GM12892 (cell line): ENCODE data around the gene ELMOD3. TPM values are rescaled to one million over a fixed set of nuclear protein-coding genes. Genes with fewer than 3 reads are reported as not detected.
"Not testable (repeated sequence)": the region's sequence is repeated elsewhere in the genome, so short reads cannot be mapped to it uniquely, and the experiment has no call there.

Source experiments
- DNase-seq: peaks from one replicate; pipeline ENCODE4 v3.0.0; 2011; ENCODE audit not compliant: insufficient read length
- FAIRE-seq: peaks from 2 replicates; lab custom pipeline; 2011; peaks lifted over from hg19 to GRCh38; lab: Jason Lieb, UNC
- POLR2A ChIP-seq: IDR thresholded peaks from 2 replicates; pipeline ENCODE4 v1.6.1; 2011; ENCODE audit warnings: low read depth, low read length, control low read depth
- POLR2AphosphoS5 ChIP-seq: IDR thresholded peaks from 2 replicates; pipeline ENCODE4 v1.6.1; 2011; ENCODE audit warnings: low read depth, low read length, control low read depth
- TAF1 ChIP-seq: IDR thresholded peaks from 2 replicates; pipeline ENCODE4 v1.6.1; 2011; ENCODE audit warnings: low read depth, mild to moderate bottlenecking, control low read depth, low read length, borderline replicate concordance
- polyA plus RNA-seq: library from polyadenylated mRNA; unstranded; fragments of >200 nt; gene quantifications from one replicate; pipeline ENCODE4 v1.2.1, GENCODE V29; 2012; ENCODE audit warnings: missing spikeins, inconsistent platforms; ENCODE audit not compliant: missing spikeins

Gene ELMOD3
- polyA plus RNA-seq, result 11.5 TPM

DNA sequence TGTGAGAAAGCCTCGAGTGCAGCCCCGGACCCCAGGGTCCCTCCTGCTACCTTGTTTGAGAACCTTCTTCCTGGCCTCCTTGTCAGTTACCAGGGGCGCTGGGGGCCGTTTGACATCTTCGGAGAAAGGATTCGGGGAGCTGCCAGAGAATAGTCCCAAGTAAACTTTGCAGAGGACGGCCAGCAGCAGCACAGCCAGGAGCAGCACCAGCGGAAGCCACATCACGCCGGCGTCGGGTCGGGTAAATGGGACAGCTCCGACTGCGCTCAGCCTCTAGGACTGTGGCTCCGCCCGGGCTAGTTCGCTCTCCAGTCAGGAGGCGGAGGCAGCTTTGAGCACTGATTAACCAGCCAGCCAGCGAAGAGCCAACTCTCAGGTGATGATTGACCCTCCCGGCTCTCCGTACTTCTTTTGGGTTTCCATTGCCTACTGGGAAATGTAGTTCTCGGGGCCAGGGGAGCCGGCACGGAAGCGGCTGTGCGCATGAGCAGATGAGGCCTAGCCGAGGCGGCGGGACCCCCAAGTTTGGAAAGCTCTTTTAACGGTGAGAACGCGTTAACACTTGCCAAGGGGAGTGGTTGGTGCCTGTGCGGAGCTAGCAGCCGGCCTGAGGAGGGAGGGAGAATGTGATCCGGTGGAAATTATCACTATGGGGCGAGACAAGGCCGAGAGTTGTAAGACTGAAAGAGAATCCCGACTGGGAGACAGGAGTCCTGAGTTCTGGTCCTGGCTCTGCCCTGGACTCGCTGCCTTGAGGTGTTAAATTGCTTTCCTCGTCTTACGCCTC is at the start of gene ELMOD3, which contains the start of gene RETSAT:
Gene ELMOD3, plus strand, starts transcription at position 484 of the 787 bp plus-strand sequence. CDS start 2,430 bp downstream, outside the sequence.
Gene RETSAT, minus strand, starts transcription at position 243 of the 787 bp plus-strand sequence. Its CDS starts 21 bp downstream, at position 222.
- peak; percentile 93 for DNase-seq
- peak; percentile 98 for FAIRE-seq
- TF ChIP-seq TAF1 (peak; percentile 98), POLR2A (peak; percentile 99), POLR2AphosphoS5 (peak; percentile 99)

DNA sequence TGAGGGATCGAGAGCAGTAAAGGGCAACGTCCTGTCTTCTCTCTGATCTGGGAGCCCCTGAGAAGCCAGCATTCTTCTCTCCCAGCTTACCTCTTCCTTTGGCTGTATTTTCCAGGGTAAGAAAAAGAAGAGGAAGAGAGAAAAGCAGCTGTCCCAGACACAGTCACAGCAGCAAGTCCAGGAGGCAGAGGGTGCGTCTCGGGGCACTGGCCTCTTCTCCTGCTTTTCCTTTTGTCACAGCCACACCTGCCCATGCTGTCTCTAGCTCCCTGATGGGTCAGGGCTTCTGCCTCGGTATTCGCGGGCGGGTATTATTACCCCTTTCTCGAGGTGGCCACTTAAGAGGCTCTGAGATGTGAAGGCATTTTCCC is 47.1 kb upstream of the ELMOD3 start:
- FAIRE-seq (no peak), DNase-seq (no peak)
- TF ChIP-seq POLR2AphosphoS5 (no peak), POLR2A (no peak), TAF1 (no peak)

- DNase-seq (no peak), FAIRE-seq (no peak)
- TF ChIP-seq TAF1 (no peak), POLR2AphosphoS5 (no peak), POLR2A (no peak)
Measured at GRCh38 chr2:85308201-85308600, 46.4 kb upstream of the ELMOD3 start.

GRCh38 chr2:85308896-85309555 is 45.5 kb upstream of the ELMOD3 start:
- TF ChIP-seq POLR2AphosphoS5 (no peak), TAF1 (no peak), POLR2A (no peak)
- FAIRE-seq (no peak), DNase-seq (no peak)

DNA sequence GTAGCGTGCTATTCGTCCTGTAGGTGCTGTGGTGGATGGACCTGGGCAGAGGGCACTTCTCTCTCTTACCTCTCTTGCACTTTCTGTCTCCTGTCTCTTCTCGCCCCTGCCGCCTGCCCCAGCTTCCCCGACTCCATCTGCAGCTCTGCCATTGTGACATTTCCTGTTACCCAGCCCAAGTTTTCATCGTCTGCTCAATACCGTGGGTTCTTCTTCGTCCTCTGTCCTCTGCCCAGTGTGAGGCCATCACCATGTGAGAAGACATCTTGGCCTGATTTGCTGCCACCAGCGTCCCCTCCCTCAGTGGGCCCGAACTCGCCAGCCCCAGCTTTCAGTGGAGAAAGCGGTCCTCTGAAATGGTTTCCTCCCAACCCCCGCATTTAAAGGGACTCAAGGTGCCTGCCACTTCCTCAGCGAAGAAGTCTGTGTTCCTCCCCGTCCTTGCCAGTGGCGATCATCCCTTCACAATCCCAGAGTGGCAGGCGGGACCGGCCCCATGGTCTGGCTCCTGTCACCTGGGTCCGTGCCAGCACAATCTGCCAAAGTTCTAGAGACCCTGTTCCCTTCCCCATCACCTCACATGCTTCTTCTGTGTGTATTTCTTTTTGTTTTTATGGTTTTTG is 44.8 kb upstream of the ELMOD3 start:
- no peak for TF ChIP-seq POLR2AphosphoS5
- TF ChIP-seq TAF1, result no peak
- TF ChIP-seq POLR2A, result no peak
- FAIRE-seq (no peak), DNase-seq (no peak)

- DNase-seq (no peak), FAIRE-seq (no peak)
- no peak for TF ChIP-seq POLR2AphosphoS5
Measured at GRCh38 chr2:85310330-85310729, 44.2 kb upstream of the ELMOD3 start.

- DNase-seq, result no peak
- TF ChIP-seq TAF1 (no peak), POLR2A (no peak), POLR2AphosphoS5 (no peak)
- no peak for FAIRE-seq
Measured at GRCh38 chr2:85312404-85312803, 42.2 kb upstream of the ELMOD3 start.

DNA sequence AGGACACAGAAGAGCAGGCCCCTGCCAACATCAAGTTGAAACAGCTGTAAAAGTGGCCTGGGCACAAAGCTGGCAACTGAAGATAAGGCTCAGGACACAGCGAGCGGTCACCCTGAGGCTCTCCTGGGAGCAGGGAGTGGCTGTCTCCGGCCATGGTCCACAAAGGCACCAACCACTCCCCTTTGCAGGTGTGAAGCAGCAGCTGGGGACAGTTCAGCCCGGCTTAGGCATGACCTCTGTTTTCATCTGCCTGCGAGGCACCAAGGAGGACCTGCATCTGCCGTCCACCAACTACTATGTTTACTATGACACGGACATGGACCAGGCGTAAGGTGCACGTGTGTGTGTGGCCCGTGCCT is 39.7 kb upstream of the ELMOD3 start:
- no peak for TF ChIP-seq TAF1
- peak; percentile 14; the same call in 1 of the 2 replicates for TF ChIP-seq POLR2A
- no peak for DNase-seq
- FAIRE-seq, result no peak

DNA sequence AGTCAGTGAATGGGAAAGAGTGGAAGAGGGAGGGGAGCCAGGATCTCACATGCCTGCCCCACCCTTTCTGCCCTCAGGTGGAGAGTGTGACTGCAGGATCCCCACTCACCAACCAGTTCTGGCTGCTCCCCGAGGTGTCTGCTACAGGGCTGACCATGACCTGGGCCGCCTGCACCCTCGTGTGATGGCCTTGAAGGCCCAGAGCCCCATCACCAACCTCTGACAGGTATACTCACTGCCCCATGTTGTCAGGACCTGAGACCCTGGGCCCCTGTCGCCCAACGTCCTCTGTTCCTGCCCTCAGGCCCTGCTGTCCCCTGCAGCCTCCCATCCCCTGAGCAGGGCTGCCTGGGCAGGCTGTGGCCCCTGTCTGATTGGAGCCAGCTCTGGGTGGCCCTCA is 38.6 kb upstream of the ELMOD3 start:
- not testable (repeated sequence) for DNase-seq, FAIRE-seq
- 0 out of 2 replicates have a peak, but pooled peaks have one; percentile 26 for TF ChIP-seq POLR2A

DNA sequence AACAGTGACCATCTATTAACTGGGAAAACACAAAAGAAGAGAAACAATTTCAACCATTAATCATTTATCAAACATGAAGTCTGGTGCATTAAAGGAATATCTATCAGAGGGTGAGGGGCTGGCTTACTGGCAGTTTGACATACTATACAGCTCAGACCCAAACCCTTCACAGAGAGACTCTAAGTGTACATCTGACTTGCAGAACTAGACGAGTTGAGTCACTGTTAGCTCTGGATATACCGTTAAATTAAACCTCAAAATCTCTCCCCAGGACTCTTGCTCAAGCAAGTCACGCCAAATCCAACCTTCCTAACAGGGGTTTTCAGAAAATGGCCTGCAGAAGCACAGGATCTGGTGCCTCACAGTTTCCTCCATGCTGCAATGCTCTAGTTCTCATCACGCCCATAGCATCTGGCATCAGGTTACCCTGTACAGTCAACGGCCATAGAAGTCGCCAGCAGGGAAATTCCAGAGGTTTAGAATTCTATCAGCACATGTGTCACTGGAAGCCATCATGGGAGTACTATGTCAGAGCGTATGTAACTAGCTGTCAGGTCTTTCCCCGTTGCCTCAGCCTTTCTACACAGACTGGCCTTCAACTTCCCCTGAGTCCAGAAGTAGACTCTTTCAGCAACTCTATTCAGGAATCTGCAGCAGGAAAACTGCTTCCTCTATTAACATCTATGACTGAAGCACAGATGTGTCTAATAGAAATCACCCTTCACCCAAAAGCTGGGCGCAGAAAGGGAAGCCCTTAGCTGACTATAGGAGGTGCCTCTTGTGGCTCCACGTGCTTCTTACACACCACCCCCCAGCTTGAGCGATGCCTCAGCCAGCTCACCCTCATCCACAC is 36.1 kb upstream of the ELMOD3 start:
- DNase-seq (no peak), FAIRE-seq (no peak)
- no peak for TF ChIP-seq TAF1
- TF ChIP-seq POLR2AphosphoS5, result 0 out of 2 replicates have a peak, but pooled peaks have one; percentile 39
- TF ChIP-seq POLR2A, result 0 out of 2 replicates have a peak, but pooled peaks have one; percentile 27

- DNase-seq (no peak), FAIRE-seq (no peak)
- TF ChIP-seq POLR2A (no peak), POLR2AphosphoS5 (no peak), TAF1 (no peak)
Measured at GRCh38 chr2:85319796-85320195, 34.8 kb upstream of the ELMOD3 start.
